Left cardiac atrium (tissue), 4 donors: ENCODE data around the gene ZDHHC3. TPM values are rescaled to one million over a fixed set of nuclear protein-coding genes. Genes with fewer than 3 reads are reported as not detected.
"Not testable (repeated sequence)": the region's sequence is repeated elsewhere in the genome, so short reads cannot be mapped to it uniquely, and the experiment has no call there.

Experiments used
- ATAC-seq, 2 donors: fragments of 200-7000 bp; cut with Tn5 transposase; one replicate each; pipeline ENCODE4 v1.9.1; 2020; ENCODE audit warnings: mild to moderate bottlenecking in 2 of 2, moderate library complexity in 2 of 2
- DNase-seq: peaks from one replicate; pipeline ENCODE4 v3.0.0-alpha.2; 2020
- intact Hi-C, 2 donors: fragments of 100-400 bp; cut with DNase I; formaldehyde crosslinking; loops; one replicate each; pipeline versions ENCODE4 v1.14.1 to v1.15.1; 2022 to 2023
- total RNA-seq, 2 donors: library from RNA; stranded (reverse); fragmentation: NEBNext Ultra II Directional; extraction: Animal tissue kit (Norgen Biotek cat#: 25700); gene quantifications; one replicate each; pipeline ENCODE4 v1.2.1, GENCODE V29; 2021
- donor health status: DM: no; HTN: yes; CAD: no.
- donor health status: DM: no; HTN: yes; CAD: no; lungs with severe emphysema.
- donor health status: DM: yes; HTN: yes; CAD: no.
- donor health status: Dilated cardiomyopathy.

ZDHHC3 gene
- total RNA-seq, 2 donors from 2014 or later = 42.7 to 45.5 TPM

- DNase-seq (no peak), ATAC-seq (no peak)
- intact Hi-C loops = no loop called here
Measured at GRCh38 chr3:45000823-45001222, 24.8 kb upstream of the ZDHHC3 start.

GRCh38 chr3:44999782-45000181 is 23.8 kb upstream of the ZDHHC3 start:
- DNase-seq (no peak), ATAC-seq (no peak)
- intact Hi-C loops = no loop called here

- DNase-seq (no peak), ATAC-seq (no peak)
- intact Hi-C loops = no loop called here
Measured at GRCh38 chr3:44996556-44996969, 20.6 kb upstream of the ZDHHC3 start.

- peak; percentile 71 for DNase-seq
- peak; percentile 14 to 85 for ATAC-seq
- intact Hi-C loops = no loop called here
Measured at GRCh38 chr3:44995142-44995770, 19.3 kb upstream of the ZDHHC3 start.

- intact Hi-C loops = no loop called here
- ATAC-seq (peak in 1 of 2 donors; percentile 60), DNase-seq (no peak)
Measured at GRCh38 chr3:44993471-44994205, 17.7 kb upstream of the ZDHHC3 start.

GRCh38 chr3:44992555-44993470 is 16.8 kb upstream of the ZDHHC3 start:
- intact Hi-C loops = no loop called here

GRCh38 chr3:44991326-44991725 is 15.4 kb upstream of the ZDHHC3 start:
- intact Hi-C loops = no loop called here
- ATAC-seq = no peak
- DNase-seq = no peak

More at GRCh38 chr3:44992555-44993470, 16.8 kb upstream of the ZDHHC3 start:
- DNase-seq (no peak), ATAC-seq (peak in 1 of 2 donors; percentile 12)

- DNase-seq (no peak), ATAC-seq (no peak)
- intact Hi-C loops = no loop called here
Measured at GRCh38 chr3:44989636-44990373, 13.8 kb upstream of the ZDHHC3 start.

GRCh38 chr3:44989141-44989540 is 13.2 kb upstream of the ZDHHC3 start:
- no peak for ATAC-seq
- intact Hi-C loops = no loop called here

GRCh38 chr3:44988073-44988472 is 12.1 kb upstream of the ZDHHC3 start:
- ATAC-seq = no peak
- DNase-seq = no peak
- intact Hi-C loops = no loop called here

More at GRCh38 chr3:44989141-44989540, 13.2 kb upstream of the ZDHHC3 start:
- DNase-seq = no peak

GRCh38 chr3:44987332-44987731 is 11.4 kb upstream of the ZDHHC3 start:
- intact Hi-C loops = no loop called here
- ATAC-seq = no peak
- DNase-seq = no peak

- DNase-seq, intact Hi-C loops, ATAC-seq: not testable (repeated sequence)
Measured at GRCh38 chr3:44986330-44986729, 10.4 kb upstream of the ZDHHC3 start.

GRCh38 chr3:44984335-44984734 is 8.4 kb upstream of the ZDHHC3 start:
- intact Hi-C loops = no loop called here
- ATAC-seq (no peak), DNase-seq (no peak)

- intact Hi-C loops = no loop called here
- peak; percentile 45 to 77 for ATAC-seq
- DNase-seq = no peak
Measured at GRCh38 chr3:44983484-44983941, 7.5 kb upstream of the ZDHHC3 start.

GRCh38 chr3:44982817-44983216 is 6.8 kb upstream of the ZDHHC3 start:
- intact Hi-C loops = no loop called here
- no peak for DNase-seq
- ATAC-seq = no peak

- no peak for DNase-seq
- no peak for ATAC-seq
- intact Hi-C loops = no loop called here
Measured at GRCh38 chr3:44981751-44982150, 5.8 kb upstream of the ZDHHC3 start.

GRCh38 chr3:44981220-44981619 is 5.2 kb upstream of the ZDHHC3 start:
- intact Hi-C loops = no loop called here
- no peak for DNase-seq
- ATAC-seq = no peak

- DNase-seq = no peak
- no peak for ATAC-seq
- intact Hi-C loops = no loop called here
Measured at GRCh38 chr3:44974416-44974815, 1.6 kb downstream of the ZDHHC3 start.

- DNase-seq (no peak), ATAC-seq (no peak)
- intact Hi-C loops = no loop called here
Measured at GRCh38 chr3:44970926-44971490, 5.0 kb downstream of the ZDHHC3 start.
